ENCODE measurements around the gene SAMD4A.

GRCh38 chr14:54789166-54789565 lies 222.2 kb downstream of the SAMD4A start:
- no peak for TF ChIP-seq CTCF (IDR thresholded peaks at IDR 0.05; ENCODE audit: insufficient read depth, low read length, poor library complexity, severe bottlenecking)
- TF ChIP-seq EZH2phosphoT487 (conservative IDR thresholded peaks at IDR 0.05; ENCODE audit: low read length): no peak

Data from SU-DHL-6 (cell line).